Psoas muscle (tissue), 8 donors: ENCODE data around the gene KDM3A. TPM values are rescaled to one million over a fixed set of nuclear protein-coding genes. Genes with fewer than 3 reads are reported as not detected.

ENCODE experiments used
- ATAC-seq, 4 donors: fragments of 200-7000 bp; cut with Tn5 transposase; one replicate each; pipeline ENCODE4 v1.9.1; 2020; ENCODE audit warnings: moderate library complexity in 3 of 4, mild to moderate bottlenecking in 2 of 4
- DNase-seq, 2 donors: peaks; one replicate each; pipeline ENCODE4 v3.0.0-alpha.2; 2020
- H3K27ac ChIP-seq: fragments of 200-600 bp; one replicate; pipeline ENCODE4 v1.8.0; 2022
- H3K27me3 ChIP-seq, 3 donors: fragments of 200-600 bp in 1 of 3; one replicate each; pipeline versions ENCODE4 v1.6.1 to v1.8.0; 2013 to 2022; ENCODE audit warnings: low read length in 2 of 3, mild to moderate bottlenecking in 2 of 3, moderate library complexity in 1 of 3; ENCODE audit not compliant: insufficient read depth in 3 of 3
- H3K36me3 ChIP-seq, 2 donors: fragments of 200-600 bp in 1 of 2; one replicate each; pipeline versions ENCODE4 v1.6.1 to v1.8.0; 2013 to 2022; ENCODE audit warnings: low read depth in 1 of 2, mild to moderate bottlenecking in 1 of 2, moderate library complexity in 1 of 2; ENCODE audit not compliant: insufficient read depth in 1 of 2
- H3K4me1 ChIP-seq: fragments of 200-600 bp; one replicate; pipeline ENCODE4 v1.8.0; 2022
- H3K4me3 ChIP-seq: fragments of 200-600 bp; one replicate; pipeline ENCODE4 v1.8.0; 2022; ENCODE audit warnings: mild to moderate bottlenecking
- H3K9me3 ChIP-seq: fragments of 200-600 bp; one replicate; pipeline ENCODE4 v1.8.0; 2022
- WGBS, 3 donors: extraction: QIAGEN DNeasy Blood & Tissue Kit; methylation state at CpG; one replicate each; pipeline versions ENCODE4 v1.1.6 to v1.1.7; 2013; 5-methylcytosine and 5-hydroxymethylcytosine counted together
- intact Hi-C, 2 donors: fragments of 100-400 bp; cut with DNase I; formaldehyde crosslinking; loops; one replicate each; pipeline versions ENCODE4 v1.11.0 to v1.14.2; 2022
- polyA plus RNA-seq, 3 donors: library from polyadenylated mRNA; stranded (reverse); fragments of 200-250 nt; gene quantifications; one replicate each; pipeline ENCODE4 v1.2.3, GENCODE V29; 2013
- total RNA-seq, 4 donors: library from RNA; stranded (reverse); fragmentation: NEBNext Ultra II Directional in 2 of 4; extraction: Animal tissue kit (Norgen Biotek cat#: 25700) in 2 of 4; gene quantifications; one replicate each; pipeline versions ENCODE4 v1.2.1 to v1.2.4, GENCODE V29; 2021 to 2023
- TF ChIP-seq, protein P1 (sequence below): fragments of 200-600 bp; IDR thresholded peaks from one replicate; pipeline ENCODE4 v1.8.0; 2022; ENCODE audit warnings: antibody characterized with exemption
- donor health status: healthy with polysubstance abuse.
- donor health status: DM: no; HTN: no; CAD: no; lungs with moderate emphysema.
- donor health status: Bipolar disorder and iron deficiency.
- donor health status: healthy.
- donor health status: DM: yes; HTN: yes; CAD: no.
- donor health status: DM: no; HTN: no; CAD: no.
- donor health status: DM: no; HTN: no; CAD: no.
- donor health status: DM: yes; HTN: yes; CAD: no.

The KDM3A gene
- total and polyA plus RNA-seq, 7 donors: 12.2 to 34.7 (median 23.5) TPM

- no peaks in the 10 kb centered on the region for H3K27me3 ChIP-seq
- intact Hi-C loops: no loop called here
- no peak for ATAC-seq
Measured at GRCh38 chr2:86410581-86410980, 30.6 kb upstream of the KDM3A start.

GRCh38 chr2:86411396-86411795, 29.8 kb upstream of the KDM3A start:
- Histone ChIP-seq H3K9me3 (no peaks in the 10 kb centered on the region), H3K27ac (no peak overlapping the region), H3K27me3 (no peaks in the 10 kb centered on the region), H3K4me1 (peaks cover 18% of the 10 kb centered on the region), H3K4me3 (no peak overlapping the region), H3K36me3 (no peaks in the 10 kb centered on the region)
- TF ChIP-seq, protein P1, sequence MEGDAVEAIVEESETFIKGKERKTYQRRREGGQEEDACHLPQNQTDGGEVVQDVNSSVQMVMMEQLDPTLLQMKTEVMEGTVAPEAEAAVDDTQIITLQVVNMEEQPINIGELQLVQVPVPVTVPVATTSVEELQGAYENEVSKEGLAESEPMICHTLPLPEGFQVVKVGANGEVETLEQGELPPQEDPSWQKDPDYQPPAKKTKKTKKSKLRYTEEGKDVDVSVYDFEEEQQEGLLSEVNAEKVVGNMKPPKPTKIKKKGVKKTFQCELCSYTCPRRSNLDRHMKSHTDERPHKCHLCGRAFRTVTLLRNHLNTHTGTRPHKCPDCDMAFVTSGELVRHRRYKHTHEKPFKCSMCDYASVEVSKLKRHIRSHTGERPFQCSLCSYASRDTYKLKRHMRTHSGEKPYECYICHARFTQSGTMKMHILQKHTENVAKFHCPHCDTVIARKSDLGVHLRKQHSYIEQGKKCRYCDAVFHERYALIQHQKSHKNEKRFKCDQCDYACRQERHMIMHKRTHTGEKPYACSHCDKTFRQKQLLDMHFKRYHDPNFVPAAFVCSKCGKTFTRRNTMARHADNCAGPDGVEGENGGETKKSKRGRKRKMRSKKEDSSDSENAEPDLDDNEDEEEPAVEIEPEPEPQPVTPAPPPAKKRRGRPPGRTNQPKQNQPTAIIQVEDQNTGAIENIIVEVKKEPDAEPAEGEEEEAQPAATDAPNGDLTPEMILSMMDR: no peak
- intact Hi-C loops: no loop called here
- DNase-seq: no peak
- 54 to 69% (median 60%) methylated on average over 6 of the region's 6 CpGs for WGBS, 3 donors
- peak in 1 of 4 donors; percentile 30 for ATAC-seq

More at GRCh38 chr2:86410581-86410980, 30.6 kb upstream of the KDM3A start:
- H3K27ac ChIP-seq: no peak overlapping the region
- DNase-seq: no peak
- H3K4me3 ChIP-seq: no peak overlapping the region
- no peaks in the 10 kb centered on the region for H3K36me3 ChIP-seq
- H3K4me1 ChIP-seq: peaks cover 18% of the 10 kb centered on the region
- TF ChIP-seq, protein P1: no peak
- H3K9me3 ChIP-seq: peaks cover 4% of the 10 kb centered on the region

- Histone ChIP-seq H3K4me3 (no peak overlapping the region), H3K27ac (no peak overlapping the region), H3K27me3 (no peaks in the 10 kb centered on the region), H3K9me3 (no peaks in the 10 kb centered on the region), H3K36me3 (no peaks in the 10 kb centered on the region), H3K4me1 (peaks cover 18% of the 10 kb centered on the region)
- no peak for DNase-seq
- no peak for ATAC-seq
- TF ChIP-seq, protein P1: no peak
- intact Hi-C loops: no loop called here
- 71 to 89% (median 78%) methylated on average over 3 of the region's 3 CpGs for WGBS, 3 donors
Measured at GRCh38 chr2:86412007-86412406, 29.2 kb upstream of the KDM3A start.

GRCh38 chr2:86413296-86414094, 27.7 kb upstream of the KDM3A start:
- ATAC-seq (peak in 1 of 4 donors; percentile 27), DNase-seq (no peak)
- Histone ChIP-seq H3K9me3 (no peaks in the 10 kb centered on the region), H3K4me3 (peak overlapping the region; percentile 44), H3K27me3 (no peaks in the 10 kb centered on the region), H3K36me3 (no peaks in the 10 kb centered on the region), H3K27ac (no peak overlapping the region), H3K4me1 (peaks cover 18% of the 10 kb centered on the region)
- TF ChIP-seq, protein P1: no peak
- 21 to 39% (median 22%) methylated on average over 8 of the region's 8 CpGs for WGBS, 3 donors
- intact Hi-C loops: no loop called here

DNA sequence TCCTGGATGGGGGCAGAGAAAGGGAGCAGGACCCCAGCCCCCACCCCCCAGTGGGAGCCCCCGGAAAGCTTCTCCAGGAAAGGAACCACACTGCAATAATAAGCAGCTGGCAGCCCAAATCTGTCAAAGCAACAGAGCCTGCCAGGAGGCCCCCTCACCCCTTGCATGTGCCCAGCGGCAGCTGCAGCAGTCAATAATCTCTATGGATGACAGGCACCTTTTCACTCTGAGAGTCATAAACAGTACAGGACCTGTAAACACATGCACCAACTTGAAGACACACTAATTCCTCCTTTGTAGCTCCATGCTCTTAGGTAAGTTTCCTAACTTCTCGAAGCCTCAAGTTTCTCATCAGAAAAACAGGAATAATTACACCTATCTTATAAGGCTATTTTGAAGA, 26.2 kb upstream of the KDM3A start:
- no peaks in the 10 kb centered on the region for H3K36me3 ChIP-seq
- H3K4me1 ChIP-seq: peaks cover 18% of the 10 kb centered on the region
- no peak overlapping the region for H3K4me3 ChIP-seq
- ATAC-seq (peak; percentile 32 to 79 (median 72)), DNase-seq (no peak)
- no peak overlapping the region for H3K27ac ChIP-seq
- no peaks in the 10 kb centered on the region for H3K27me3 ChIP-seq
- TF ChIP-seq, protein P1: no peak
- no peaks in the 10 kb centered on the region for H3K9me3 ChIP-seq
- intact Hi-C loops: no loop called here
- WGBS, 3 donors: 31 to 39% (median 33%) methylated on average over 3 of the region's 3 CpGs
